ENCODE measurements around the gene LRRTM2.

The LRRTM2 gene

GRCh38 chr5:138912093-138912492 is 37.0 kb upstream of the LRRTM2 start:
- H3K4me3 ChIP-seq (ENCODE audit: low read depth, low read length), result no peak overlapping the region
- no peak for TF ChIP-seq CTCF (IDR thresholded peaks at IDR 0.05; ENCODE audit: borderline replicate concordance, insufficient read depth, low read depth, low read length)

- TF ChIP-seq CTCF (IDR thresholded peaks at IDR 0.05; ENCODE audit: borderline replicate concordance, insufficient read depth, low read depth, low read length), result no peak
- no peak overlapping the region for H3K4me3 ChIP-seq (ENCODE audit: low read depth, low read length)
These were observed 36.3 kb upstream of the LRRTM2 start for GRCh38 chr5:138911441-138911840.

GRCh38 chr5:138910546-138911185 is 35.5 kb upstream of the LRRTM2 start:
- no peak for TF ChIP-seq CTCF (IDR thresholded peaks at IDR 0.05; ENCODE audit: borderline replicate concordance, insufficient read depth, low read depth, low read length)

GRCh38 chr5:138909734-138910133 is 34.6 kb upstream of the LRRTM2 start:
- no peak overlapping the region for H3K4me3 ChIP-seq (ENCODE audit: low read depth, low read length)
- TF ChIP-seq CTCF (IDR thresholded peaks at IDR 0.05; ENCODE audit: borderline replicate concordance, insufficient read depth, low read depth, low read length), result no peak

More at GRCh38 chr5:138910546-138911185, 35.5 kb upstream of the LRRTM2 start:
- no peak overlapping the region for H3K4me3 ChIP-seq (ENCODE audit: low read depth, low read length)

GRCh38 chr5:138905541-138905940 is 30.4 kb upstream of the LRRTM2 start:
- H3K4me3 ChIP-seq (ENCODE audit: low read depth, low read length), result no peak overlapping the region
- no peak for TF ChIP-seq CTCF (IDR thresholded peaks at IDR 0.05; ENCODE audit: borderline replicate concordance, insufficient read depth, low read depth, low read length)

- no peak for TF ChIP-seq CTCF (IDR thresholded peaks at IDR 0.05; ENCODE audit: borderline replicate concordance, insufficient read depth, low read depth, low read length)
- no peak overlapping the region for H3K4me3 ChIP-seq (ENCODE audit: low read depth, low read length)
These were observed 28.1 kb upstream of the LRRTM2 start for GRCh38 chr5:138903130-138903775.

GRCh38 chr5:138901716-138902115 is 26.6 kb upstream of the LRRTM2 start:
- H3K4me3 ChIP-seq (ENCODE audit: low read depth, low read length), result no peak overlapping the region
- no peak for TF ChIP-seq CTCF (IDR thresholded peaks at IDR 0.05; ENCODE audit: borderline replicate concordance, insufficient read depth, low read depth, low read length)
